ENCODE measurements around the gene CISH. TPM values are rescaled to one million over a fixed set of nuclear protein-coding genes. Genes with fewer than 3 reads are reported as not detected.

CISH gene
- total and polyA plus RNA-seq, 3 donors from 2014 or later = 1.3 to 5.8 (median 3.7) TPM

GRCh38 chr3:50604110-50604621 lies 7.4 kb downstream of the CISH start:
- WGBS, 2 donors = 70 to 75% methylated on average over 5 of the region's 5 CpGs
- H3K9me3 ChIP-seq = no peaks in the 10 kb centered on the region
- H3K27ac ChIP-seq = peak overlapping the region; percentile 53 to 65
- TF ChIP-seq POLR2A (IDR thresholded peaks at IDR 0.05) (no peak), CTCF (IDR thresholded peaks at IDR 0.05) (no peak)
- H3K27me3 ChIP-seq = no peaks in the 10 kb centered on the region
- H3K36me3 ChIP-seq (ENCODE audit: low read depth, missing control alignments) = no peaks in the 10 kb centered on the region
- no peak for DNase-seq
- H3K4me1 ChIP-seq = peaks cover 65% of the 10 kb centered on the region
- intact Hi-C loops (cut with DNase I; ENCODE audit: low total_unique reads) = no loop called here
- H3K4me3 ChIP-seq = no peak overlapping the region

GRCh38 chr3:50603261-50604109 lies 8.1 kb downstream of the CISH start:
- H3K4me1 ChIP-seq = peaks cover 66% of the 10 kb centered on the region
- H3K27ac ChIP-seq = no peak overlapping the region
- intact Hi-C loops (cut with DNase I; ENCODE audit: low total_unique reads) = no loop called here
- H3K4me3 ChIP-seq = no peak overlapping the region
- DNase-seq = no peak
- TF ChIP-seq POLR2A (IDR thresholded peaks at IDR 0.05) (no peak), CTCF (IDR thresholded peaks at IDR 0.05) (no peak)
- WGBS, 2 donors = 71 to 80% methylated on average over 4 of the region's 4 CpGs
- H3K27me3 ChIP-seq = no peaks in the 10 kb centered on the region
- no peaks in the 10 kb centered on the region for H3K9me3 ChIP-seq
- H3K36me3 ChIP-seq (ENCODE audit: low read depth, missing control alignments) = no peaks in the 10 kb centered on the region

GRCh38 chr3:50602595-50603191 lies 8.9 kb downstream of the CISH start:
- intact Hi-C loops (cut with DNase I; ENCODE audit: low total_unique reads) = no loop called here
- DNase-seq = no peak
- 69 to 77% methylated on average over 7 to 9 of the region's 9 CpGs for WGBS, 2 donors

GRCh38 chr3:50600841-50601591 lies 10.6 kb downstream of the CISH start:
- Histone ChIP-seq H3K27me3 (no peaks in the 10 kb centered on the region), H3K9me3 (no peaks in the 10 kb centered on the region), H3K4me1 (peaks cover 62% of the 10 kb centered on the region), H3K4me3 (no peak overlapping the region), H3K36me3 (ENCODE audit: low read depth, missing control alignments) (no peaks in the 10 kb centered on the region), H3K27ac (peak overlapping the region; percentile 92 to 94)
- intact Hi-C loops (cut with DNase I; ENCODE audit: low total_unique reads) = no loop called here
- DNase-seq = peak; percentile 95
- TF ChIP-seq POLR2A (IDR thresholded peaks at IDR 0.05) (no peak), CTCF (IDR thresholded peaks at IDR 0.05) (no peak)
- WGBS, 2 donors = 20 to 21% methylated on average over 7 to 14 of the region's 14 CpGs

More at GRCh38 chr3:50602595-50603191, 8.9 kb downstream of the CISH start:
- H3K9me3 ChIP-seq = no peaks in the 10 kb centered on the region
- H3K4me3 ChIP-seq = no peak overlapping the region
- no peaks in the 10 kb centered on the region for H3K27me3 ChIP-seq
- H3K27ac ChIP-seq = peak overlapping the region; percentile 92 to 94
- no peaks in the 10 kb centered on the region for H3K36me3 ChIP-seq (ENCODE audit: low read depth, missing control alignments)
- no peak for TF ChIP-seq CTCF (IDR thresholded peaks at IDR 0.05)
- TF ChIP-seq POLR2A (IDR thresholded peaks at IDR 0.05) = no peak
- peaks cover 66% of the 10 kb centered on the region for H3K4me1 ChIP-seq

Measured in testis (tissue), 3 donors.